Lower leg skin (tissue), 4 donors: ENCODE data around the gene TRIM29. TPM values are rescaled to one million over a fixed set of nuclear protein-coding genes. Genes with fewer than 3 reads are reported as not detected.

Experiments
- DNase-seq, 2 donors: peaks; one replicate each; pipeline ENCODE4 v3.0.0-alpha.2; 2019; ENCODE audit warnings: low spot score in 2 of 2
- H3K4me3 ChIP-seq: fragments of 200-600 bp; sonication (generic); 2 replicates; pipeline ENCODE4 v1.5.1; 2017; ENCODE audit warnings: mild to moderate bottlenecking, low read depth; ENCODE audit not compliant: poor library complexity, severe bottlenecking
- POLR2A ChIP-seq, 2 donors: fragments of 450-650 bp; IDR thresholded peaks; one replicate each; pipeline ENCODE4 v1.6.1; 2016 to 2017; ENCODE audit warnings: antibody characterized with exemption in 2 of 2, mild to moderate bottlenecking in 1 of 2, moderate library complexity in 1 of 2
- WGBS, 2 donors: methylation state at CpG; one replicate each; pipeline ENCODE4 v1.1.5; 2018; 5-methylcytosine and 5-hydroxymethylcytosine counted together
- intact Hi-C: fragments of 100-400 bp; cut with DNase I; formaldehyde crosslinking; loops from one replicate; pipeline ENCODE4 v1.15.0; 2023; ENCODE audit warnings: low total_unique reads
- total RNA-seq, 4 donors: library from RNA; depleted of rRNA; stranded (reverse); fragments of >200 nt; gene quantifications; one replicate each; pipeline ENCODE4 v1.1.0, GENCODE V29; 2016
- TF ChIP-seq, protein P1 (sequence below), 3 donors: fragments of 450-650 bp; IDR thresholded peaks; one replicate each; pipeline ENCODE4 v1.5.1; 2016; ENCODE audit warnings: antibody characterized with exemption in 3 of 3, mild to moderate bottlenecking in 3 of 3, moderate library complexity in 2 of 3

Gene TRIM29
- total RNA-seq, 4 donors from 2014 or later = 1,092 to 1,522 (median 1,226) TPM

DNA sequence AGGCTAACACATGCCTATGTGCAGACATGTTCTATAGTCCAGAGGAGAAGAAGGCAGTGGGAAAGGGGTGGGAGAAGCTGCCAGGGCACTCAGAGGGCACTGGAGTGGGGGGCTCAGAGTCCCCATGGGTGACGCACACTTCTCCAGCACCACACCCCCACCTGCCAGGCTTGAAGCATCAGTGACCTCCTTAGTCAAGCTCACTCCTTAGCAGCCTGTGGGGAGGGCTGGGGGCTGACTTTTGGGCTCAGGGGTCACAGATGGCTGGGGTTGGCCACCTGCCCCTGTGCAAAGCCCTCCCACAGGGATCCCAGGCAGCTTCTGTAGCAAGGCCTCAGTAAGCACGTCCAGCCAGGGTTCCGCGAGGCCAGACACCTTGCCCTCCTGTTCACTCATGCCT lies 18.8 kb downstream of the TRIM29 start:
- WGBS, 2 donors = 77 to 88% methylated on average over 4 of the region's 4 CpGs
- intact Hi-C loops = no loop called here
- no peak for DNase-seq
- no peak overlapping the region for H3K4me3 ChIP-seq
- no peak for TF ChIP-seq POLR2A (IDR thresholded peaks at IDR 0.05)
- TF ChIP-seq, protein P1, sequence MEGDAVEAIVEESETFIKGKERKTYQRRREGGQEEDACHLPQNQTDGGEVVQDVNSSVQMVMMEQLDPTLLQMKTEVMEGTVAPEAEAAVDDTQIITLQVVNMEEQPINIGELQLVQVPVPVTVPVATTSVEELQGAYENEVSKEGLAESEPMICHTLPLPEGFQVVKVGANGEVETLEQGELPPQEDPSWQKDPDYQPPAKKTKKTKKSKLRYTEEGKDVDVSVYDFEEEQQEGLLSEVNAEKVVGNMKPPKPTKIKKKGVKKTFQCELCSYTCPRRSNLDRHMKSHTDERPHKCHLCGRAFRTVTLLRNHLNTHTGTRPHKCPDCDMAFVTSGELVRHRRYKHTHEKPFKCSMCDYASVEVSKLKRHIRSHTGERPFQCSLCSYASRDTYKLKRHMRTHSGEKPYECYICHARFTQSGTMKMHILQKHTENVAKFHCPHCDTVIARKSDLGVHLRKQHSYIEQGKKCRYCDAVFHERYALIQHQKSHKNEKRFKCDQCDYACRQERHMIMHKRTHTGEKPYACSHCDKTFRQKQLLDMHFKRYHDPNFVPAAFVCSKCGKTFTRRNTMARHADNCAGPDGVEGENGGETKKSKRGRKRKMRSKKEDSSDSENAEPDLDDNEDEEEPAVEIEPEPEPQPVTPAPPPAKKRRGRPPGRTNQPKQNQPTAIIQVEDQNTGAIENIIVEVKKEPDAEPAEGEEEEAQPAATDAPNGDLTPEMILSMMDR (IDR thresholded peaks at IDR 0.05) = no peak

DNA sequence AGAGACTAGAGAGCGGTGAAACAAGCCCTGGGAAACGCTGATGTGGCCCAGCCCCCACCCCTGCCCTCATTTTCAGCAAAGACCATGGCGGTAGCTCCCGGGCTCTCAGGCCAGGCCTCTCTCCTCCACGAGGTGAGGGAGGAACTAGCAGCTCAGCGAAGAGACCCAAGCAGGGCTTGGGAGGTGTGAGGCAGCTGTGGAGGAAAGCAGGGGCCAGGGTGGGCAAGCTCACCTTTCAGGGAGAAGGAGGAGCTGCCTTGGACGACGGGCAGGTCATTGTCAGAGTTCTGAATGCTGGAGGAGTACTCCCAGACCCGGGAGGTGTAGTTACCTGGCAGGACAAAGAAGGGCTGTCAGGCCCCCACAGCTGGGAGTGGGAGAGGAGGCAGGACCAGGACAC lies 19.9 kb downstream of the TRIM29 start:
- TF ChIP-seq, protein P1 (IDR thresholded peaks at IDR 0.05) = no peak
- TF ChIP-seq POLR2A (IDR thresholded peaks at IDR 0.05) = no peak
- DNase-seq = no peak
- no peak overlapping the region for H3K4me3 ChIP-seq
- WGBS, 2 donors = 46 to 53% methylated on average over 9 of the region's 9 CpGs
- intact Hi-C loops = no loop called here

DNA sequence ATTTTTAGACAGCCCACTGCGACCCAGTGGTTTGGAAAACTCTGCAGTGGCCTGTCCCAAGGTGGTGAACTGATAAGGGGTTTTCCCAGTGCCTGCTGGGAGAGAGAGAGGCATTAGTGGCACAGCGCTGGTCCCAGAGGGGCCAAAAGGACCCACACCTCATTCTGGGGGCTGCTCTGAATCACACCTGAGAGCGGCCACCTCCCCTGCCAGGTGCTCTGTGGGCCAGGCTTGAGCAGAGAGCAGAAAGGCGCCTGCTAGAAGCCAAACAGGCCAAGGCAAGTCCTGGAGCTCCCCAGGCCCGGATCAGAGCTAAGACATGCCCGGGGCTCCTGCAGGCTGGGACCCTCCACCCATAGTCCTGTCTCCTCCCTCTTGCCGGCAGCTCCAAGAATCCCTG lies 20.9 kb downstream of the TRIM29 start:
- no peak overlapping the region for H3K4me3 ChIP-seq
- WGBS, 2 donors = 35 to 63% methylated on average over 6 of the region's 7 CpGs
- DNase-seq = peak in 1 of 2 donors; percentile 18
- TF ChIP-seq POLR2A (IDR thresholded peaks at IDR 0.05) = no peak
- TF ChIP-seq, protein P1 (IDR thresholded peaks at IDR 0.05) = no peak
- intact Hi-C loops = no loop called here

DNA sequence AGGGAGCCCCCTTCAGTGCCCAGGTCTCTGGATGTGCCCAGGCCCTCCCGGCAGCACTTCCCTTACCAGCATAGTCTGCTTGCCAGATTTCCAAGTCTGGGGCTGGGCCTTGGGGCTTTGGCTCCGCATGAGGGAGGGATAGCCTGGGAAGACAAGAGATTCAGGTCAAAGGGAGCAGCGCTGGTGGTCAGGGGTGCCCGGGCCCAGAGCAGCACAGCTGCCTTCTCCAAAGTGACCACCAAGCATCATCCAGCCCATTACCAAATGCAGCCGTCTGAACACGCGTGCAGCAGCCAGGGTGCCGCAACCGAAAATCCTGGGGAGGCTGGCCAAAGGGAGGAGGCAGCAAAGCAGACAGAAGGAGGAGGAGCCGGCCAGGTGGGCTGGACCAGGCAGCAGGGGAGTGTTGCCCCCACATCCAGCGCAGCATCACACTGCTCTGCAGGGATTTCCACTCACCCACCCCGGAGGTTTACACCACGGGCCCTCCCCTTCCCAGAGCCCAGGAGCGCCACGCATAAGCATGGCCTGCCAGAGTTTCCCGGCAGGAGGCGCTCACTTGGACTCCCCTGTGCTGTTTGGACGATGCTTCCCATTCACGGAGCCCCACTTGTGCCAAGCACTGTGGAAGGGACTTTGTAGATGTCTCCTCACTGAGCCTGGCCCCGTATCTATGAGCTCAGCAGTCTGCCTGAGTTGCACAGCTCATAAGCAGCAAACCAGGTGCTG lies 22.5 kb downstream of the TRIM29 start:
- no peak overlapping the region for H3K4me3 ChIP-seq
- TF ChIP-seq, protein P1 (IDR thresholded peaks at IDR 0.05) = no peak
- TF ChIP-seq POLR2A (IDR thresholded peaks at IDR 0.05) = no peak
- peak in 1 of 2 donors; percentile 18 for DNase-seq
- intact Hi-C loops = no loop called here
- WGBS, 2 donors = 52 to 56% methylated on average over 8 to 18 of the region's 20 CpGs

DNA sequence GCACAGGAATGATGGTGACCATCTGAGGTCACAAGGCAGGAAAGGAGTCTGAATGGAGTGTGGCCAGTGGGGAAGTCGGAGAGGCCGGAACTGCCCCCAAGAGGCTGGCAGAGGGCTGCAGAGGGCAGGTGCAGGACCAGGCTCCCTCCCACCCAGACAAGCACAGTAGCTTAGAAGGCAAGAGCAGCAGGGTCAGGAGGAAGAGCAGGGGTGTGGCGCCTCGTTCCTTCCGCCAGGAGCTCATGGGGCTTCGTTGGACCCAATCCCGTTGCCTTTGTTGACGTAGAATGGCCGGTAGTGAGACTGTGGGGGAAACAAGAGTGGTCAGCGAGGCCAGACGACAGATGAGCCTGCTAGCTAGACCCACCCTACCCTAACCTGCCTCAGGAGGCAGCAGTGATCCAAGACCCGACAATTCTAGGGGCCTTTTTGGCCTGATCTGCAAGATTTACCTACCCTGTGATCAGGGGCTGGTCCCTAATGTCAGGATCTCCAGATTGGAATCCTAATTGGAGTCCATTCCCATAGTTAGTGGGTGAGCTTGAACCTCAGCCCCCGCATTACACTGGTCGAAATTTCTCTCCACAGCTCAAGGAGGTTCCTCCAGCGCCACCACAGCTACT lies 25.6 kb downstream of the TRIM29 start:
- no peak for DNase-seq
- TF ChIP-seq, protein P1 (IDR thresholded peaks at IDR 0.05) = no peak
- no peak for TF ChIP-seq POLR2A (IDR thresholded peaks at IDR 0.05)
- intact Hi-C loops = no loop called here
- WGBS, 2 donors = 82 to 84% methylated on average over 14 to 15 of the region's 15 CpGs
- H3K4me3 ChIP-seq = no peak overlapping the region
